GM21381 (cell line): ENCODE data around the gene INIP.
"Not testable (repeated sequence)": the region's sequence is repeated elsewhere in the genome, so short reads cannot be mapped to it uniquely, and the experiment has no call there.

Source experiments
- ATAC-seq: cut with Tn5 transposase; IDR thresholded peaks from one replicate; pipeline ENCODE4 v1.9.1; 2021; ENCODE audit warnings: mild to moderate bottlenecking, moderate library complexity; ENCODE audit not compliant: unreplicated experiment

Gene INIP

GRCh38 chr9:112677040-112677439 lies 40.9 kb downstream of the INIP start:
- no peak for ATAC-seq

GRCh38 chr9:112673221-112673620 lies 44.7 kb downstream of the INIP start:
- ATAC-seq: not testable (repeated sequence)

GRCh38 chr9:112670991-112671625 lies 46.8 kb downstream of the INIP start:
- no peak for ATAC-seq

GRCh38 chr9:112669326-112669725 lies 48.6 kb downstream of the INIP start:
- no peak for ATAC-seq

- no peak for ATAC-seq
These were observed 52.6 kb downstream of the INIP start for GRCh38 chr9:112665347-112665746.

GRCh38 chr9:112664531-112664930 lies 53.4 kb downstream of the INIP start:
- ATAC-seq: no peak

GRCh38 chr9:112663681-112664080 lies 54.2 kb downstream of the INIP start:
- no peak for ATAC-seq

GRCh38 chr9:112659906-112660305 lies 58.0 kb downstream of the INIP start:
- ATAC-seq: no peak

GRCh38 chr9:112655668-112656067 lies 62.2 kb downstream of the INIP start:
- no peak for ATAC-seq

- ATAC-seq: no peak
These were observed 63.6 kb downstream of the INIP start for GRCh38 chr9:112654282-112654681.

- no peak for ATAC-seq
These were observed 69.3 kb downstream of the INIP start for GRCh38 chr9:112648624-112649023.

GRCh38 chr9:112647596-112647995 lies 70.3 kb downstream of the INIP start:
- ATAC-seq: no peak

- no peak for ATAC-seq
These were observed 75.8 kb downstream of the INIP start for GRCh38 chr9:112642126-112642525.

GRCh38 chr9:112640311-112640710 lies 77.6 kb downstream of the INIP start:
- ATAC-seq: no peak
